Lung (tissue), 12 donors: ENCODE measurements around the gene PUDP. TPM values are rescaled to one million over a fixed set of nuclear protein-coding genes. Genes with fewer than 3 reads are reported as not detected.
A peak's percentile ranks its signal among the peaks of the same experiment; 100 is the strongest.

Experiments used
- ATAC-seq: fragments of 200-7000 bp; cut with Tn5 transposase; one replicate; pipeline ENCODE4 v1.9.1; 2020; ENCODE audit warnings: moderate number of reproducible peaks; ENCODE audit not compliant: insufficient read depth, low FRiP score
- DNase-seq, 3 donors: peaks; one replicate each; pipeline ENCODE4 v3.0.0-alpha.2; 2013 to 2017
- H3K27ac ChIP-seq, 2 donors: one replicate each; pipeline ENCODE4 v1.5.1; 2013; ENCODE audit warnings: mild to moderate bottlenecking in 2 of 2, moderate library complexity in 2 of 2, control low read depth in 1 of 2, inconsistent platforms in 1 of 2, low read depth in 1 of 2, low read length in 1 of 2
- H3K27me3 ChIP-seq, 3 donors: one replicate each; pipeline ENCODE4 v1.5.1; 2013; ENCODE audit warnings: low read length in 2 of 3; ENCODE audit not compliant: control insufficient read depth in 3 of 3, insufficient read depth in 3 of 3
- H3K36me3 ChIP-seq, 4 donors: one replicate each; pipeline ENCODE4 v1.5.1; 2013; ENCODE audit warnings: low read length in 4 of 4, mild to moderate bottlenecking in 1 of 4, moderate library complexity in 1 of 4; ENCODE audit not compliant: control insufficient read depth in 4 of 4, insufficient read depth in 4 of 4
- H3K4me1 ChIP-seq, 5 donors: one replicate each; pipeline ENCODE4 v1.5.1; 2013; ENCODE audit warnings: low read length in 5 of 5, mild to moderate bottlenecking in 2 of 5, moderate library complexity in 1 of 5; ENCODE audit not compliant: control insufficient read depth in 5 of 5, insufficient read depth in 5 of 5
- H3K4me3 ChIP-seq: one replicate; pipeline ENCODE4 v1.5.1; 2013; ENCODE audit warnings: mild to moderate bottlenecking, control low read depth, moderate library complexity
- H3K9ac ChIP-seq, 2 donors: one replicate each; pipeline ENCODE4 v1.5.1; 2013; ENCODE audit warnings: low read length in 2 of 2, control low read depth in 1 of 2; ENCODE audit not compliant: insufficient read depth in 1 of 2
- H3K9me3 ChIP-seq, 4 donors: one replicate each; pipeline ENCODE4 v1.5.1; 2013; ENCODE audit warnings: low read length in 3 of 4, mild to moderate bottlenecking in 1 of 4, moderate library complexity in 1 of 4; ENCODE audit not compliant: control insufficient read depth in 4 of 4, insufficient read depth in 3 of 4
- WGBS, 2 donors: extraction: QIAGEN DNeasy Blood & Tissue Kit; methylation state at CpG; one replicate each; pipeline ENCODE4 v1.1.7; 2013; 5-methylcytosine and 5-hydroxymethylcytosine counted together
- polyA plus RNA-seq, 2 donors: library from polyadenylated mRNA; stranded (reverse); fragments of 200-250 nt; gene quantifications; one replicate each; pipeline ENCODE4 v1.2.1, GENCODE V29; 2013
- total RNA-seq, 2 donors: library from RNA; depleted of rRNA in 1 of 2; stranded (reverse); fragments of >200 nt in 1 of 2; gene quantifications; one replicate each; pipeline ENCODE4 v1.2.1, GENCODE V29; 2014 to 2021
- TF ChIP-seq, protein P1 (sequence below): IDR thresholded peaks from 2 replicates; pipeline ENCODE4 v1.5.1; 2012; ENCODE audit warnings: mild to moderate bottlenecking; ENCODE audit errors: control extremely low read depth, extremely low read depth
- donor health status: control.
- donor health status: control.
- donor health status: Bipolar disorder and iron deficiency.
- donor health status: healthy.
- donor health status: DM: yes; HTN: yes; CAD: no.

The PUDP gene
- total and polyA plus RNA-seq, 4 donors: 12.1 to 24.5 (median 15.0) TPM

DNA sequence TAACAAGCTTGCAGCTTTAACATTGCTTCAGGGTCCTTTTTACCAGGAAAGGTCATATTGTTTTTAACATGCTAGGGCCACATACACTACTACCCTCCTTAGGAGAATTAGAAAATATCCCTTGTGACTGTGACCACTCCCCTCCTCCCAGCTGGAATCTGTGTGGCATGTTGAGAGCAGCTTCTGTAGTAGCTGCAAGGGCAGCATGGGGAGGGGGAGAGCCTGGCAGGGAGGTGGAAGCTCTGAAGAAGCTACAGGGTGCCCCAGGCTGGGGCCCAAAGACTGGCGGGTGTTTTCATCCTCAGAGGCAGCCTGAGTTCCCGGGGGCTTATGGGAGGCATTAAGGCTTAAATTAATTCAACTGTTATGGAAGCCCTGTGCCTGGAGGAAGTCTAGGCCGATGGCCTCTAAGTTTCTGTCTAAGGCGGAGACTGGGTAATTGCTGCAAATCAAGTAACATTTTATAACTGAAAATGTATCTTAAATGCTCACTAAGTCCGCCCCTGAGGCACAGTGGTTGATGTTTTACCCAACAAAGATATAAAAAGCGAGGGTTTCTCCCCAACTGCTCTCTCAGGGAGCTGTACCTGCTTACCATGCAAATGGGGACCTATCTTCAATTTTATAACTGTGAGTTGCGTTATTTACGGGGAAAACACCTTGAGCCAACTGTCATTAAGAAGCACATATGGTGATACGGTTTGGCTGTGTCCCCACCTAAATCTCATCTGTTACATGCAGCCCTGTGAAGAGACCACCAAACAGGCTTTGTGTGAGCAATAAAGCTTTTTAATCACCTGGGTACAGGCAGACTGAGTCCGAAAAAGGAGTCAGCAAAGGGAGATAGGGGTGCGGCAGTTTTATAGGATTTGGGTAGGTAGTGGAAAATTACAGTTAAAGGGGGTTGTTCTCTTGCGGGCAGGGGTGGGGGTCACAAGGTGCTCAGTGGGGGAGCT lies 37.8 kb downstream of the PUDP start:
- Histone ChIP-seq H3K9me3 (no peaks in the 10 kb centered on the region), H3K4me3 (no peak overlapping the region), H3K9ac (no peak overlapping the region), H3K27ac (peak overlapping the region in 1 of 2 donors; percentile 62), H3K4me1 (peaks cover 0 to 17% (median 0%) of the 10 kb centered on the region in 5 donors), H3K36me3 (peaks cover 0 to 3% (median 1%) of the 10 kb centered on the region in 4 donors), H3K27me3 (peaks cover 0 to 12% (median 0%) of the 10 kb centered on the region in 3 donors)
- TF ChIP-seq, protein P1, sequence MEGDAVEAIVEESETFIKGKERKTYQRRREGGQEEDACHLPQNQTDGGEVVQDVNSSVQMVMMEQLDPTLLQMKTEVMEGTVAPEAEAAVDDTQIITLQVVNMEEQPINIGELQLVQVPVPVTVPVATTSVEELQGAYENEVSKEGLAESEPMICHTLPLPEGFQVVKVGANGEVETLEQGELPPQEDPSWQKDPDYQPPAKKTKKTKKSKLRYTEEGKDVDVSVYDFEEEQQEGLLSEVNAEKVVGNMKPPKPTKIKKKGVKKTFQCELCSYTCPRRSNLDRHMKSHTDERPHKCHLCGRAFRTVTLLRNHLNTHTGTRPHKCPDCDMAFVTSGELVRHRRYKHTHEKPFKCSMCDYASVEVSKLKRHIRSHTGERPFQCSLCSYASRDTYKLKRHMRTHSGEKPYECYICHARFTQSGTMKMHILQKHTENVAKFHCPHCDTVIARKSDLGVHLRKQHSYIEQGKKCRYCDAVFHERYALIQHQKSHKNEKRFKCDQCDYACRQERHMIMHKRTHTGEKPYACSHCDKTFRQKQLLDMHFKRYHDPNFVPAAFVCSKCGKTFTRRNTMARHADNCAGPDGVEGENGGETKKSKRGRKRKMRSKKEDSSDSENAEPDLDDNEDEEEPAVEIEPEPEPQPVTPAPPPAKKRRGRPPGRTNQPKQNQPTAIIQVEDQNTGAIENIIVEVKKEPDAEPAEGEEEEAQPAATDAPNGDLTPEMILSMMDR: no peak
- DNase-seq: peak in 1 of 3 donors; percentile 13
- no peak for ATAC-seq
- 80 to 86% methylated on average over 11 to 12 of the region's 12 CpGs for WGBS, 2 donors

DNA sequence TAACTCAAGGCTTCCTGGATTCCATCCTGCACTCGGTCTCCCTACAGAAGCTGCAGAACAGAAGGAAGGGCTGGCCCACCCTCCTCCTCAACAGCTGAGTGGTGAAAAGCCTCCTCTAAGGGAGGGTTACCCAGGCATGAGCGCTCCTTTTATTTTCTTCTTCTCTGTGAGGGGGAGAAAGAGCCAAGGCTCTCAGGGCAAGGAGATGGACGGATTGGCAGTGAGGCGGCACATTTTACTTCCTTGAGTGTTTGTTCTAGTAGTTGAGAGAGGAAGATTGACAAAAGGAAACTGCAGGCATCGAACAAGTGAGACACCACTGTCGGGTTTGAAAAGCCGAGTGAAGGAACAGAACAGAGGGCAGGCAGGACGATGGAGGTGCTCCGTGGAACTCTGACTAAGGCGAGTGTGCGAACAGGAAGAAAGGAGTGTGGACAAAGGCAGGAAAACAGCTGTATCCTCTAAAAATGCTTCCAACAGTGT lies 38.9 kb downstream of the PUDP start:
- TF ChIP-seq, protein P1: no peak

DNA sequence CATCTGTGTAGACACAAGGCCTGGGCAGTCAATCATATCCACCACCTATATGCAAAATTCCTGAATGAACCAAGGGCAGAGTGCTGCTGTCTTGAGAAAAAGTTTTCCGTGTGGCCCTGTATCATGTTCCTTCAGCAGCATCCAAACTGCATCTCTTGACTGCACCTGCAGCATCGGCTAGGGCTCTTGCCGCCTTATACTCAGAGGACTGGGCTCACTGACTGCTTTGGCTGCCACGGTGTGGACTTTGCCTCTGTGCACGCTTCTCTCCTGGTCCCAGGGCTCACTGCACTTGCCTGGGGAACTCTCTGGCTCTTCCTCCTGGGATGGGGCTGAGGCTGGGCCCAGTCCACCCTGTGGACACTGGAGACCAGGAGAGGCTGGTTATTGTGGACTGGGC lies 39.9 kb downstream of the PUDP start:
- DNase-seq (no peak), ATAC-seq (no peak)
- Histone ChIP-seq H3K4me1 (peaks cover 0 to 17% (median 0%) of the 10 kb centered on the region in 5 donors), H3K9ac (no peak overlapping the region), H3K27ac (no peak overlapping the region), H3K9me3 (peaks cover 0 to 2% (median 0%) of the 10 kb centered on the region in 4 donors), H3K27me3 (peaks cover 0 to 10% (median 0%) of the 10 kb centered on the region in 3 donors), H3K4me3 (no peak overlapping the region), H3K36me3 (peaks cover 0 to 7% (median 4%) of the 10 kb centered on the region in 4 donors)
- 95 to 98% methylated on average over 5 of the region's 5 CpGs for WGBS, 2 donors
- TF ChIP-seq, protein P1: no peak

More for the DNA sequence above, 38.9 kb downstream of the PUDP start:
- H3K9me3 ChIP-seq: no peaks in the 10 kb centered on the region
- H3K27ac ChIP-seq: peak overlapping the region in 1 of 2 donors; percentile 71
- peaks cover 0 to 10% (median 0%) of the 10 kb centered on the region in 3 donors for H3K27me3 ChIP-seq
- H3K4me1 ChIP-seq: peaks cover 0 to 17% (median 0%) of the 10 kb centered on the region in 5 donors
- DNase-seq (peak in 2 of 3 donors; percentile 22 to 32), ATAC-seq (peak; percentile 45)
- no peak overlapping the region for H3K9ac ChIP-seq
- no peak overlapping the region for H3K4me3 ChIP-seq
- 17 to 21% methylated on average over 11 of the region's 11 CpGs for WGBS, 2 donors
- H3K36me3 ChIP-seq: peaks cover 3 to 5% (median 4%) of the 10 kb centered on the region in 4 donors
